Activated T-cell treated with anti-CD3 and anti-CD28 coated beads, Interleukin-2, amount 50 U/mL, for 4 hours (primary cell): ENCODE results near the gene DMRT2. TPM values are rescaled to one million over a fixed set of nuclear protein-coding genes. Genes with fewer than 3 reads are reported as not detected.

ENCODE experiments used
- ATAC-seq, 2 donors: fragments of 200-7000 bp; cut with Tn5 transposase; one replicate each; pipeline ENCODE4 v1.10.0; 2021
- DNase-seq: peaks from one replicate; pipeline ENCODE4 v3.0.0-alpha.2; 2020
- H3K27me3 Mint-ChIP-seq: one replicate; pipeline ENCODE4 v1.8.0; 2021; ENCODE audit warnings: low read depth, mixed read lengths
- H3K36me3 Mint-ChIP-seq: one replicate; pipeline ENCODE4 v1.8.0; 2022; ENCODE audit warnings: mixed read lengths; ENCODE audit not compliant: insufficient read depth
- H3K4me1 Mint-ChIP-seq: one replicate; pipeline ENCODE4 v1.8.0; 2021; ENCODE audit warnings: low read depth, mixed read lengths
- H3K4me3 Mint-ChIP-seq: one replicate; pipeline ENCODE4 v1.8.0; 2021; ENCODE audit warnings: mild to moderate bottlenecking, moderate library complexity, mixed read lengths
- H3K9me3 Mint-ChIP-seq: one replicate; pipeline ENCODE4 v1.8.0; 2021; ENCODE audit warnings: mixed read lengths
- total RNA-seq, 3 donors: library from RNA; stranded (reverse); gene quantifications; one replicate each; pipeline ENCODE4 v1.2.1, GENCODE V29; 2021

Gene DMRT2
- total RNA-seq, 3 donors from 2014 or later = not detected

DNA sequence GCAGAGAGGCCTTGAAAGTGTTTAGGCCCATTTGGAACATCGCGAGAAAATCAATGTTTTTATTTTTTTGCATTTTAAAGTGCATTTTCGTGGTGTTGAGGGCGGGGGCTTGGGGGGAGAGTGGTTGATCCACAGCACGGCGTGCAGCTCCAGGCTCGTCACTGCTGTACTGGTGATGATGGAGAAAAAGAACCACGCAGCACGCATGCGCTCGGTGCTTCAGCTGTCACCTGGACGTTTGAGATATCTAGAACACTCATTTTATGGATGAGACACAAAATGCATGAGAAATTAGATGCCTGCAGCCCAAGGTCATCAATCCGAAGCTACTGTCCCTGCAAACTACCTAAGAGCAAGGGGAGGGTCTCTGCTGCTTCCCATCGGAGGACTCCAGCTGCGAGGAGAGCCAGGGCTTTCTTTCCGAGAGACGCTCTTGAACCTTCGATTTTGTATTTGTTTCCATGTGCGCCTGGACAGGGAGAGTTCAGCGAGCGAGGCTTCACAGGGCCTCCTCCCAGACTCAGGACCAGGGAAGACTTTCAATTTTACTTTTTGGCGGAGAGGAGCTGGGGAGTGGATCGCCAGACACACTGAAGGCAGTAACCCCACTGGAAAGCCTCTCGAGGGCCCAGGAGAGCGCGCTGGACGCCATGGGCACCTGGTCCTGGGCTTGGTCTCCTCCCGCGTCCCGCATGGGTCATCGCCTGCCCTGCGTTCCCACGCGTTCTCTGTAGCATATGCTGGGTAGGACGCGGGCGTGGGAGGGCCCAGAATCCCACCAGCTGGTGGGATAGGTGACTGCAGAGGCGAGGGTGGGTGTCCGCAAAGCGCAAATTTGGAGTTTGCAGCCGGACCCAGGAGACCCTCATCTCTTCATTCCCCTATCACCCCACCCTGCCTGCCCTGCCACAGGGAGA is 2.5 kb downstream of the DMRT2 start:
- peaks cover 38% of the 10 kb centered on the region for H3K4me1 Mint-ChIP-seq
- H3K27me3 Mint-ChIP-seq = peaks cover 86% of the 10 kb centered on the region
- DNase-seq = no peak
- H3K4me3 Mint-ChIP-seq = peak overlapping the region; percentile 52
- peaks cover 3% of the 10 kb centered on the region for H3K36me3 Mint-ChIP-seq
- ATAC-seq = no peak
- no peaks in the 10 kb centered on the region for H3K9me3 Mint-ChIP-seq

DNA sequence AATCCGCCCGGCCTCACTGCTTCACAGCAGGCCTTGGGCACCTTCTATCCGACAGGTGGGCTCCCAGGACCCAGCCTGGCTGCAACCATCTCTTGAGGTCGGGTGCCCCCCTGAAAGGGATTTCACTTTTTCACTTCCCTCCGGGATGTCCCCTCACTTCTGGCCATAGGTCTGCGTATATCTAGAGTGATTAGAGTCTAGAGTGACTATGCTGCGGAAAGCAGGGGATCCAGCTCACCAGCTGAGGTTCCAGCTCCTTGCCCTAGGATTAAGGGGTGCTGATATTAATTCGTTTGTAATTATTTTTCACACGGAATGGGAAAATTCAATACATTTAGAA is 3.1 kb downstream of the DMRT2 start:
- no peak for ATAC-seq
- Mint-ChIP-seq H3K27me3 (peaks cover 85% of the 10 kb centered on the region), H3K36me3 (peaks cover 3% of the 10 kb centered on the region), H3K4me3 (no peak overlapping the region), H3K9me3 (no peaks in the 10 kb centered on the region), H3K4me1 (peaks cover 32% of the 10 kb centered on the region)
- DNase-seq = no peak

- peaks cover 3% of the 10 kb centered on the region for H3K36me3 Mint-ChIP-seq
- H3K4me3 Mint-ChIP-seq = no peak overlapping the region
- no peak for ATAC-seq
- DNase-seq = no peak
- H3K4me1 Mint-ChIP-seq = peaks cover 25% of the 10 kb centered on the region
- H3K9me3 Mint-ChIP-seq = no peaks in the 10 kb centered on the region
- peaks cover 79% of the 10 kb centered on the region for H3K27me3 Mint-ChIP-seq
These were observed 3.8 kb downstream of the DMRT2 start for GRCh38 chr9:1053986-1054425.

GRCh38 chr9:1055166-1055565 is 5.0 kb downstream of the DMRT2 start:
- H3K27me3 Mint-ChIP-seq = peaks cover 73% of the 10 kb centered on the region
- ATAC-seq = no peak
- no peaks in the 10 kb centered on the region for H3K36me3 Mint-ChIP-seq
- H3K4me1 Mint-ChIP-seq = peaks cover 17% of the 10 kb centered on the region
- H3K9me3 Mint-ChIP-seq = no peaks in the 10 kb centered on the region
- no peak for DNase-seq
- no peak overlapping the region for H3K4me3 Mint-ChIP-seq

GRCh38 chr9:1057910-1058309 is 7.8 kb downstream of the DMRT2 start:
- Mint-ChIP-seq H3K9me3 (no peaks in the 10 kb centered on the region), H3K27me3 (peaks cover 55% of the 10 kb centered on the region), H3K36me3 (no peaks in the 10 kb centered on the region)

GRCh38 chr9:1058826-1059487 is 8.8 kb downstream of the DMRT2 start:
- Mint-ChIP-seq H3K4me3 (no peak overlapping the region), H3K4me1 (no peaks in the 10 kb centered on the region), H3K27me3 (peaks cover 44% of the 10 kb centered on the region), H3K9me3 (no peaks in the 10 kb centered on the region), H3K36me3 (no peaks in the 10 kb centered on the region)
- no peak for ATAC-seq
- no peak for DNase-seq

More at GRCh38 chr9:1057910-1058309, 7.8 kb downstream of the DMRT2 start:
- H3K4me3 Mint-ChIP-seq = no peak overlapping the region
- no peaks in the 10 kb centered on the region for H3K4me1 Mint-ChIP-seq
- no peak for ATAC-seq
- no peak for DNase-seq

DNA sequence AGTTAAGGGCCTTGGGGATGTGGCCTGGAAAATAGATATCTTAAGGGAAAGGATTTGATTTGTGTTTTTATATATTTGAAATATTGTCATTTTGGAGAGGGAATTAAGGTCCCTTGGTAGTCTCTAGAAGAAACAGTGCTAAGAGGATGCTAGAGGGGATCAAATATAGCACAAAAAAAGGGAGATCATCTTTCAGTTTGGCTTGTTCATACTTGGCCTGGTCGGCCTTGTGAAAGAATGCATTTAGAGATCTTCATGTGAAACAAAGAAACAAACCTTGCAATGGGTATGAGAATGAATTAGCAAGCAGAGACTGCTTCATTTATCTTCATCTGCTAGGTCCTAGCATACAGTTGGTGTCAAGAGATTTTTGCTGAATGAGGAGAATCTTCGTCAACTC is 15.0 kb downstream of the DMRT2 start:
- H3K4me3 Mint-ChIP-seq = no peak overlapping the region
- peaks cover 12% of the 10 kb centered on the region for H3K27me3 Mint-ChIP-seq
- no peaks in the 10 kb centered on the region for H3K9me3 Mint-ChIP-seq

DNA sequence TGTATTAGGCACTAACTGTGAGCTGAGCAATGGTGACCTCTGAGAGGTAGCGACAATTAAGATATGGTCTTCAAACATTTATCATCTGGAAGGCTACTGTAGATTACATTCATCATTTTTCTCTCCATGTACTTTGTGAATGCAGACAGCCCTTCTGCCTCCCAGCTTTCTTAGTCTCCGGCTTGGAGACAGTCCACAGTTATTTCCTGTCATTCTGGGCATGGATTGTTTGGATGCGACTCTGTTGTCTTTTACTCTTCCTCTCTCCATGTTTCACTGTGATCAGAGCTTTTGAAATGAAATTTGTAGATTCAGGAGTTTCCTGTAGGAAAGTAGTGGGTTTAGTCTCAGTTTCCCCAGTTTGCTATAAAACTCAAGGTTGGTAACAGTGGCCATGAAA is 20.5 kb downstream of the DMRT2 start:
- no peaks in the 10 kb centered on the region for H3K9me3 Mint-ChIP-seq
- H3K27me3 Mint-ChIP-seq = peaks cover 8% of the 10 kb centered on the region
- DNase-seq (no peak), ATAC-seq (no peak)
- H3K36me3 Mint-ChIP-seq = no peaks in the 10 kb centered on the region
- H3K4me1 Mint-ChIP-seq = no peaks in the 10 kb centered on the region
- H3K4me3 Mint-ChIP-seq = no peak overlapping the region

More for the DNA sequence above, 15.0 kb downstream of the DMRT2 start:
- no peaks in the 10 kb centered on the region for H3K36me3 Mint-ChIP-seq
- H3K4me1 Mint-ChIP-seq = no peaks in the 10 kb centered on the region
- no peak for ATAC-seq
- no peak for DNase-seq

GRCh38 chr9:1071730-1072129 is 21.6 kb downstream of the DMRT2 start:
- Mint-ChIP-seq H3K4me1 (no peaks in the 10 kb centered on the region), H3K9me3 (no peaks in the 10 kb centered on the region), H3K27me3 (peaks cover 10% of the 10 kb centered on the region), H3K36me3 (no peaks in the 10 kb centered on the region), H3K4me3 (no peak overlapping the region)
- DNase-seq = no peak
- no peak for ATAC-seq

DNA sequence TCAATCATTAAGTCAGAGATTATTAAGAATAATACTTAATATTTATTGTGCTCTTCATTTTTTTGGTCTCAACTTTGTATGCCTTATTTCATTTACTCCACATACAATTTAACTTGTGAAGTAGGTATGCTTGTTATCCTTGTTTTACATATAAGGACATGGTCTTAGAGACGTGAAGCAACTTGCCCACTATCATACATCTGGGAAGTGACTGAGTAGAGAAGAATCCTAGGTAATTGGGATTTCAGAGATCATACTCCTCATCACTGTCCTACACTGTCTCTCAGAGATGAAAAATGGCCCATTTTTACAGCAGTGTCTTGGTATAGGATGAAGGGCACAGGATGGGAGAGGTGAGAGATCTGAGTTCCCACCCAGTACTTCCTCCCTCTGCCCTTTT is 23.3 kb downstream of the DMRT2 start:
- H3K4me3 Mint-ChIP-seq = no peak overlapping the region
- no peak for ATAC-seq

GRCh38 chr9:1077616-1078015 is 27.5 kb downstream of the DMRT2 start:
- Mint-ChIP-seq H3K4me1 (no peaks in the 10 kb centered on the region), H3K36me3 (no peaks in the 10 kb centered on the region), H3K9me3 (no peaks in the 10 kb centered on the region), H3K4me3 (no peak overlapping the region), H3K27me3 (peaks cover 24% of the 10 kb centered on the region)
- ATAC-seq = no peak
- no peak for DNase-seq

More for the DNA sequence above, 23.3 kb downstream of the DMRT2 start:
- DNase-seq = no peak
- H3K4me1 Mint-ChIP-seq = no peaks in the 10 kb centered on the region
- H3K9me3 Mint-ChIP-seq = no peaks in the 10 kb centered on the region
- peaks cover 16% of the 10 kb centered on the region for H3K27me3 Mint-ChIP-seq
- H3K36me3 Mint-ChIP-seq = no peaks in the 10 kb centered on the region

- Mint-ChIP-seq H3K27me3 (peaks cover 24% of the 10 kb centered on the region), H3K9me3 (no peaks in the 10 kb centered on the region), H3K4me3 (no peak overlapping the region), H3K4me1 (no peaks in the 10 kb centered on the region), H3K36me3 (no peaks in the 10 kb centered on the region)
- ATAC-seq = no peak
- DNase-seq = no peak
These were observed 33.3 kb downstream of the DMRT2 start for GRCh38 chr9:1083325-1083913.

DNA sequence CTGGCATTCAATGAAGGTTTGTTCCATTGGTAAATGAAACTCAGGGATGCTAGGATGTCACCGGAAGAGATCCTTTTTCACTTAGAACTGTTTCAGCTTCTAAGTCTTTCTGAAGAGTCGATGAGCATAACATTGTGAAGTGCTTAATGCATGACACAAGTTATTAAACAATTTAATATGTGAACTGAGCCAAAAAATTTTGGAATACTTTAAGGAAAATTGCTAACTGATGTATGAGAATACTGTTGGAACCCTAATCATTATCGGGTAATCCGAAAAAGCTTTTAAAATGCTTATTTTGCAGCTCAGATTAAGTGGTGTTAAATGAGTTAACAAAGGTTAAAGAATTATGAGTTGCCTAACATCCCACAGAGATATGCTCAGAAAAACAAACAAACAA is 34.9 kb downstream of the DMRT2 start:
- DNase-seq (no peak), ATAC-seq (no peak)
- Mint-ChIP-seq H3K4me1 (no peaks in the 10 kb centered on the region), H3K27me3 (peaks cover 26% of the 10 kb centered on the region), H3K36me3 (no peaks in the 10 kb centered on the region), H3K4me3 (no peak overlapping the region), H3K9me3 (no peaks in the 10 kb centered on the region)

- ATAC-seq = no peak
- Mint-ChIP-seq H3K4me3 (no peak overlapping the region), H3K4me1 (no peaks in the 10 kb centered on the region), H3K27me3 (peaks cover 23% of the 10 kb centered on the region), H3K9me3 (no peaks in the 10 kb centered on the region), H3K36me3 (no peaks in the 10 kb centered on the region)
- no peak for DNase-seq
These were observed 36.4 kb downstream of the DMRT2 start for GRCh38 chr9:1086517-1086916.
